Measurements from ENCODE around the gene HOXD12.

HOXD12 gene

DNA sequence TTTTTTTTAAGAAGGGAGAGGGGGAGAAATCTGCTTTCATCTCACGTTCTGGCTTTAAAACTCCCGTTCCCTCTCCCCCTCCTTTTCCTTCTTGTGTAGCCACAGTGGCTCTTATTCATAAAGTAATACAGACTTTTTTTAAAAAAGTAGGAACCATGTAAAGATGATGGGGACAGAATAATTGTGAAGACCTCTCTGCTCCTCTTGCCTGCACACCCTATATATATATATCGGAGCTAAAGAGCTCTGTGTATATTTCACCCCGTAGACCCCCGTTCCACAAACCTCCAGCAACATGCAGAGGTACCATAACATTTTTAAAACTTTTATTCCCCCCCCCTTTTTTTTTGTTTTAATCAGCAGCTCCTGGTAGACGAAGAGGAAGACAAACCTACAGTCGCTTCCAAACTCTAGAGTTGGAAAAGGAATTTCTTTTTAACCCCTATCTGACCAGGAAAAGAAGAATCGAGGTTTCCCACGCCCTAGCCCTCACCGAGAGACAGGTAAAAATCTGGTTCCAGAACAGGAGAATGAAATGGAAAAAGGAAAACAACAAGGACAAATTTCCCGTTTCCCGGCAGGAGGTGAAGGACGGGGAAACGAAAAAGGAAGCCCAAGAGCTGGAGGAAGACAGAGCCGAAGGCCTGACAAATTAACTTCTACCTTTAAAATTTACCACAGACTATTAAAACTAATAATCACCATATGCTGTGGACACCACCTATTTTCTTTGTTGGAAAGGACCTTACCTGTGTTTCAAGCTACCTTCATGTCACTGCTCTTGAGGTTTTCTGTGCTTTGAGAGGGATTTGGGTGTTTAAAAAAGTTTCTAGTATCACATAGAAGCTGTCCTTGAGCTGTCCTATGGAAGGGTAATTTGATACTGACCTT lies 31.6 kb downstream of the HOXD12 start:
- DNase-seq (ENCODE audit: low read depth) = no peak

DNA sequence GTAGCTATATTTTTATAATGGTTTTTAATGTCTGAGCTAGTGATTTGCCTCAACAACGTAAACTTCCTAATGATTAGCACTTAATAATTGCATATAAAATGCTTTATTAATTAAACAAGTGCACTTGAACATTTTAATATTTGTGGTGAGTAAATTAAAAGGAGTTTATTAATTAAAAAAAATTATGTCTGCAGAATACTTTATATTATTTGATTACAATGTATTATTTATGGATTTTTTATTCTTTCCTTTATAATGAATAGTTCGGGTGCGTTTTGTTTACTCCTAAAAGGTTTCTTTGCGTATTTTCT lies 32.2 kb downstream of the HOXD12 start:
- no peak for DNase-seq (ENCODE audit: low read depth)

DNA sequence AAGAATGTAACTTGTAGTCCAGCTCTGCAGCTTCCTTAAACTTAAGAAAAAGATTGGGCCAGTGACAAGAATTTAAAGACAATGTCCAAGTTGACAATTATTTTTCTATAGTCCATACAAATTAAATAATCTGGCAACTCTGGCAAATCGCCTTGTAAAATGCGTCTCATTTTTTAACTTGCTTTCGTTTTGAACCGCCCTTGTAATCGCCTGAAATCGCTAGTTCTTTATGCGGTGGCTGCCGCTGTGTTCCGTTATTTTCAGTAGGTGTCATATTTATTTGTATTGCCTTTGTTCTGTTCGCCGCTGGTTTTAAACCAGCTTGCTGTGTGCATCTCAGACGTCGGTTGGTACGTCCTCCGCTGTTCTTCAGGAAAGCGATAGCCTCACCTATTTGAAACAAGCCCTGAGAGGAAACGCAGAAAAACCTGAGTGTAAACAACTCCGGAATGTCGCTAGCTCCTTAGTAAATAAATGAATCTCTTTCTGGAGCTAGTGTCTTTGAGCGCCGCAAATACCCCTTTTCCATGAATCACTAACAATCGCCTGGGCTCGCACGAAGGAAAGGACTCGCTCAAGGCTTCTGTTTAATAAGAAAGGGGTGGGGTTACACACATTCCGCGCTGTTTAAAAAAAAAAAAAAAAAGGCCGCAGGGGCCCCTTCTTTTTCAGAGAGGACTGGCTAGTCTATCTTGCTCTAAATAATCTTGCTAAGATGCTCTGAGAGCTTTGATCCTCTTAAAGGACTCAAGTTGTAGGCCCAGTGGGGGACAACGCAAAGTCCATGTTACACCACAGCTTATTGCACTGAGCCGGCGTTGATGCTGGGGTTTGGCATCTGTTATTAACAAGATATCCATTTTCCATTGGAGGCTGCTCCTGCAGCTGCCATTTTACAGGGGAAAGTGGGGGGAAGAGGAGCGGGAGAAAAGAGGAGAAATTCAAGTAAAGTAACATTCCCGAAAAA lies 32.9 kb downstream of the HOXD12 start:
- no peak for DNase-seq (ENCODE audit: low read depth)

DNA sequence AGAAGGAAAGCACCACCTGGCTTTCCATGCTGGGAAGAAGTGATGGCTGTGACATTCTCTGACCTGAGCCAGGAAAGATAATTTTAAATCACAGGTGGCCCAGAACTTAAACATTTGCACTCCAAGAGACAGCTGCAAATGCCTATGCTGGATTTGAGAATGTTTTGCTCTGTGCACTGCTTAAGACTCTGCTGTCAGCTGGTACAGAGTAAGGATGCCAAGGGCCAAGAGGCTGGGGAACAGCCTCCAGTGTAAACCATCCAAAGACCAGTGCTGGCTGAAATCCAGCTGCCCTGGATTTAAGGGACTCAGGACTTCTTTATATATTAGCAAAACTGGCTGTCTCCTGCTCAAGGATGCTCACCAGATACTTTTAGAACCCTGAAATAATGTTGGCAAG lies 33.8 kb downstream of the HOXD12 start:
- no peak for DNase-seq (ENCODE audit: low read depth)

DNA sequence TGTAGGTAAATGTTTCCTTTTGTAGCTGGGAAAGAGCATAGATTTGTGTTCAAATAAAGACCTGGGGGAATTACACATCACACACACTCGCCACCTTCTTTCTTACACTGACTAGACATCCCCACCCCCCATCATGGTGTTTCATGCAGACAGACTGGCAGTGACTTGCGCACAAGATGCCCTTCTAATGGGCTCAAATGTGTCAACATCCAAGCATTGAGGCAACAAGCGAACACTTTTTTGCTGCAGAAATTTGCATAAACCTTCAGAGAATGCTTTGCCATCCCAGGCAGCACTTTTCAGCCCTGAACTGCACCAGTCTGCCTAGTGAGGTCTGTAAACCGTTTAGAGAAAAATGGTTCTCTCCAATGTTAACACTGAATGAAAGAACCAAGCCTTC lies 34.4 kb downstream of the HOXD12 start:
- DNase-seq (ENCODE audit: low read depth) = no peak

DNA sequence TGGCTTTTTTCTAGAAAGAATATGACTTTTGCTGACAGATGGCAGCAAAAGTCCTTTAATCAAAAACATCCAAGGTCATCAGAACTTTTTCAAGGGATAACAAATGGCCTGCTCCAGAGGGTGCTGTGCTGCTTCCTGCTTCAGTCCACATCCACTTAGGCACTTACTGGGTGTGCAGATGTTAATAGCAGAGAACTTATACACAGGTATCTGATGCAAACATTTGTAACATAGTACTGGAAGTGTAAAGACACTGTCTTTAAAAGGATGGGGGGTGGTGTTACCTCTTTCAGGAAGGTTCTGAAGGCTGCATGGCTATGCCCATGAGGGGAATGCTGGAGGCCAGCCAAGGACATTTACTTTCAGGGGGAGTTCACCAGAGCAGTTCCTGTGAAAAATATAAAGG lies 35.4 kb downstream of the HOXD12 start:
- DNase-seq (ENCODE audit: low read depth) = no peak

DNA sequence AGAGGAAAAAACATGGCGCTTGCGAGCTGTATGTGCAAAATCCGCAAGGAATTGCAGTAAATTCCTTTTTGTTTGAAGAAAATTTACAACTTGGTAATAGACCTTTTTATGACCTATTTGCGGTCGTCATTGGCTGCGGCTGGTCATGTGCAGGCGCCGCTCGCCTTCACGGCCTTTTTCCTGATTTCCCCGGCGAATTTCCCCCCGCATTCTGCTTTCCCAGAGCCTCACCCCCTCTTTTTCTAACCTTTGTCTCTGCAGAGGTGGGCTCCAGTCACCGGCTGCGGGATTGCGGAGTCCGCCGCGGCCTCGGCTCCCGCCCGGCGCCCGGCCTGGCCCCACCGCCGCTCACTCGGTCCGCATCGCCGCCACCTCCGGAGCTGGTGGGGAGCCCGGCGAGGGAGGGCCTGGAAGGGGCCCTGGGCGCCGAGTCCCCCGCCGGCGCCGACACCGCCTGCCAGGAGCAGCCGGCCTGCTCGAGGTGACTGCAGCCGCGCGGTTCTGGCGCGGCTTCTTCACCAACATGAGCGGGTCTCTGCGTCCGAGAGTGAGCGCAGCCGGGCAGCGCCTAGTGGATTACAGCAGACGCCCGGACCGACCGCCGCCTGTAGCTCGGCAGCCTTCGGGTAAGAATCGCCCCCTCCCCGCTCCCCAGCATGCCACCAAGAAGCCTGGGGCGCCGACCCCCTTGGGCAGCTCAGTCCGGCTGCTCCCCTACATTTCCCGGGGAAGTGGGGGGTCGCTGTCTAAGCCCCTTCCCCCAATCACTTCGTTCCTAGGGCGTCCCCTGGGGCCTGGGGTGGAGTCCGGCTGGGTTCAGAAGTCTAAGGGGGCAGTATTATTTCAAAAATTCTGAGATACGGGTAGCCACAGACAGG lies 37.0 kb downstream of the HOXD12 start:
- DNase-seq (ENCODE audit: low read depth) = no peak

DNA sequence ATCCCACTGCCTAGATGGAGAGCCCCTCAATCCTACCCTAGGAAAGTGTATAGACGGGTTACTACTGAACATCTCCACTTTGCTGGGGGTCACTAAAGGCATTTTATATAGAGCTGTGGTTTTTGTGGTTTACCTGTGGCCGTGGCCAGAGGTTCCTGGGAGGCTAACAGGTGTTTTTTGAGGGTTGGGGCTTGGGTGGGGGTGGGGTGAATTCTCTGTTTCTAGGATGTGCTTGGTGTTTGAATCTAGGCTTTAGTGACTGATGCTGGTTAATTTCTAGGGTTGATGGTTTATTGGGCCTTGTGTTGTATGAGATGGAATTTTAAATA lies 37.6 kb downstream of the HOXD12 start:
- DNase-seq (ENCODE audit: low read depth) = no peak

DNA sequence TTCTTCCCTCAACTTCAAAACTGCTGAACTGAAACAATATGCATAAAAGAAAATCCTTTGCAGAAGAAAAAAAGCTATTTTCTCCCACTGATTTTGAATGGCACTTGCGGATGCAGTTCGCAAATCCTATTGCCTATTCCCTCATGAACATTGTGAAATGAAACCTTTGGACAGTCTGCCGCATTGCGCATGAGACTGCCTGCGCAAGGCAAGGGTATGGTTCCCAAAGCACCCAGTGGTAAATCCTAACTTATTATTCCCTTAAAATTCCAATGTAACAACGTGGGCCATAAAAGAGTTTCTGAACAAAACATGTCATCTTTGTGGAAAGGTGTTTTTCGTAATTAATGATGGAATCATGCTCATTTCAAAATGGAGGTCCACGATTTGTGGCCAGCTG lies 38.3 kb downstream of the HOXD12 start:
- no peak for DNase-seq (ENCODE audit: low read depth)

DNA sequence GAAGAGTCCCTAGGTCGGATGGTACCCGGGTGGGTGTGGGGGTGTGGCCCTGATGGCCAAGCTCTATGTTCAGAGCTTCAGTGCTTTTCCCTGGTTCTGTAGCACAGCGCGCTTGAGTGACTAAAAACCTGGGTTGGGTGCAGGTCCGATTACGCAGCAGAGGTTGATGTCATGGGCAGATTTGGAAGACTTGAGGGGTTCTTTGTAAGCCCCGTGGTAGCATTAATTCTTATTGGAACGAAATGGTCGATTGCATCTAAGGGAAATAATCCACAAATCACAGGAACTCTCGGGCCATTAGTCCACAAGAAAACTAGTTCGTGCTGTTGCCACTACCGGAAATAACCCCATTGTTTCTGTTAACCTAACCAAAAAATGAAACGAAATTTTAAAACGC lies 38.9 kb downstream of the HOXD12 start:
- no peak for DNase-seq (ENCODE audit: low read depth)

DNA sequence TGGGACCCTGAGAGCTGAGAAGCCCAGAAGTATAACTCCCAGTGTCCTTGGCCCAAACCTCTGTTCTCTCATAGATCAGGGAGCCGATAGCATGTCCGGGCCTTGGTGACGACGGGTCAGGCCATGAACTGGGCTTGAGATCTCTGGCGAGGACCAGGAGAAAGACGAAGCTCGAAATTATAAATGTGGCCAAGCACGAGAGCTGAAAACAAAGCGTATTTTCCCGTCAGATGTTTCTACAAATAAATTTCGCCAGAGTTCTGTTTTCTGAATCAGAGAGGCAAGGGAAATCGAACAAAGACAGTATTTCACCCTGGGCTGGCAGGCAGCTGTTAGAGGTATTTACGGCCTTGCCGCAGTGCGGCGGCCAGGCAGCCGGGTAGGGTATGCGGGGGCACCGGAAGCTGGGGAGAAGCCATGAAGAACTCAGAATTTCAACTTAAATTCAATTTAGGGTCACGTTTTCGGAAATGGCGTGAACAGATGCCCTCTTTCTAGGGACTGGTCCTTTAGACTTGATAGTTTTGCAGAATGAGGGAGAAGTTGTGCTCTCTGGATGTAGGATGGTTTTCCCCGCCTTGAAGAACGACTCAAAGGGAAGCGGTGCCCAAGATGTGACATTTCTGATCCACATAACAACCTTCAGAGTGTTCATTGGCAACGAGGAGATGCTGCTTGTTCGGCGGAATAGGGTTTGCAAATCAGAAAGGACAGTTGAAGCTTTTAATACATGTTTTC lies 39.5 kb downstream of the HOXD12 start:
- DNase-seq (ENCODE audit: low read depth) = no peak

DNA sequence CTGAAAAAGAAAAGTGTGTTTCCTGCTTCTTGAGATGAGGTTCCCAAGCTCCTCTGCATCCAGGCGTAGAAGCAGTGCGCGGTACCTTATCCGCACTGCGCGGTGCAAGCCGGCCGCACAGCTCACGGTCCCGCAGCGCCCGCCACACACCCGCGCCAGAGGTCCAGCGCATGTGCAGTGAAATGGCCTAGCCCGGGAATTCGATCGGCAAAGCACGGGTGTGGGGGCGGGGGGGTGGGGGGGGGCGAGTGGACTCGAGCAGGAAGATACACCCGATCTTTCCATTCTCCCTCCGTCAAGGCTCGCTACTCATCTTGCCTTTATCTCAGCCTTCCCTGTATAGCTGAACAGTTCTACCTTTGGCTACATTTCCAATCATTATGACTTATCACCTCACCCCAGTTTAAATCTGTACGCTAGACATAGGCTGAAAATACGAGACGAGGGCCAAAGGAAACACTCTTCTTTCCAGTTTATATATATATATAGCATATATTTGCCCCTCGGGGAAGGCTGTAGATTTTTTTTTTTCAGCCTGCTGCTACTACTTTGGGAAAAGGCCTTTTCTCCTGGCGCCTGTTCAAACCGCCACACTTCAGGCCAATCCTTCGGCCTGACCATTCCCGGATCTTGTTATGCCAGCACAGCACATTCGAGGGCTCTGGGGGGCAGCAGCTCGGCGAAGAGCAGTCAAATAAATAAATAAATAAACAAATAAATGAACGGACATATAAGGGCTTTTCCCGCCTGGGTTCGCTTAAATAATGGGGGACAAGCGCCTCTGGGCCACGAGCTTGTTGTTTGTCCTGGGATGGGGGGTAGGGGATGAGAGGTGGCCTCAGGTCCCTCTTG lies 40.3 kb downstream of the HOXD12 start:
- no peak for DNase-seq (ENCODE audit: low read depth)

DNA sequence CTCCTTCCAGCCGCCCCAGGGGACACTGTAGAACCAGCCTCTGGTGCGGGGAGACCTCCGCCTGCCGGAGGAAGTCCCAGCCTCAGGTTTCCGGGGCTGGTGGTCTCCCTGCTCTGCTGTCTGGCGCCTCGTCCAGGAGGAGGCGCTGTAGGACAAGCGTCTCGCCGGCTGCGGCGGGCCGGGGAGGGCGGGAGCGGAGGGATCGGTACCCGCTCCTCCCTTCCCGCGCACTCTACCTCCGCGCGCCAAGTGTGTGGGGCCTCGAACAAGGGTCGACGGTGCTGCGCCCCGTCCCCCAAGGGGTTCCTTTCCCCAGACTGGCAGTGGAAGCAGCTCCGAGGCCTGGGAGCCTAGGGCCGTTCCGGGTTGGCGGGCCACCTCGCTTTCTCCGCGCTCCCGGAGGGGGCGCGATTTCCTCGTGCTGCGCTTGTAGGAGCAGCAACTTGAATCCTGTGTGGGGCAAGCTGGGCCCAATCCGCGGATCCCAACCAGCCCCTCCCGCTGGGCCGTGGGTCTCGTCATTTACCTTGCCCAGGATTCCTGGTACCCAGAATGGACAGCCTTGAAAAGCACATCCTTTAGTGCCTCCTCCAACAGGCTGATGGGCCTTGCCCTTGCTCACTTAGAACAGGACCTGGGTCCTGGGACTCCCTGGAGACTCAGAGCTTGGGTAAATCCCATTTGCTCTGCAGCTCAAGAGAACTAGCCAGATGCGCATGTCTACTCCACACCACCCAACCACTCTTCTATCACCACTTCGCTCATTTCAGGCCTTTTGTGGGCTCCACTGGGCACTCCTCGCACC lies 41.1 kb downstream of the HOXD12 start:
- no peak for DNase-seq (ENCODE audit: low read depth)

DNA sequence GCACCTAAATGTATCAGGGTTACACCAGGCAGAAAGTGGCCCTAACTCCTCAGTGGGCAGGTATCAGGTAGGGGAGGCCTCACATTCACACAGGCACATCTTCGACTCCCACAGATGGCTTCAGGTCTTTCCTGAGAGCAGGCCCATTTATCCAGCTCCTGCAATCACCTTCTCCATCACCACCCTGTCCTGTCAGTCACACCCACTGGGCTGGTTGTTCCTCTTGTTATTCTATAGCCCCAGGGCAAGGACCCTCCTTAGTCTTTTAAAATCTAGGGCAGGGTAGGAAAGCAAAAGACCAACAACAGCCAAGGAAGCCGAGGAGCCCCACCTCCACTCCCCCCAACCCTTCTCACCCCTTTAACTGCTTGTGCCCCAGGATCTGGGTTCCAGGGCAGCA lies 42.7 kb downstream of the HOXD12 start:
- DNase-seq (ENCODE audit: low read depth) = no peak

DNA sequence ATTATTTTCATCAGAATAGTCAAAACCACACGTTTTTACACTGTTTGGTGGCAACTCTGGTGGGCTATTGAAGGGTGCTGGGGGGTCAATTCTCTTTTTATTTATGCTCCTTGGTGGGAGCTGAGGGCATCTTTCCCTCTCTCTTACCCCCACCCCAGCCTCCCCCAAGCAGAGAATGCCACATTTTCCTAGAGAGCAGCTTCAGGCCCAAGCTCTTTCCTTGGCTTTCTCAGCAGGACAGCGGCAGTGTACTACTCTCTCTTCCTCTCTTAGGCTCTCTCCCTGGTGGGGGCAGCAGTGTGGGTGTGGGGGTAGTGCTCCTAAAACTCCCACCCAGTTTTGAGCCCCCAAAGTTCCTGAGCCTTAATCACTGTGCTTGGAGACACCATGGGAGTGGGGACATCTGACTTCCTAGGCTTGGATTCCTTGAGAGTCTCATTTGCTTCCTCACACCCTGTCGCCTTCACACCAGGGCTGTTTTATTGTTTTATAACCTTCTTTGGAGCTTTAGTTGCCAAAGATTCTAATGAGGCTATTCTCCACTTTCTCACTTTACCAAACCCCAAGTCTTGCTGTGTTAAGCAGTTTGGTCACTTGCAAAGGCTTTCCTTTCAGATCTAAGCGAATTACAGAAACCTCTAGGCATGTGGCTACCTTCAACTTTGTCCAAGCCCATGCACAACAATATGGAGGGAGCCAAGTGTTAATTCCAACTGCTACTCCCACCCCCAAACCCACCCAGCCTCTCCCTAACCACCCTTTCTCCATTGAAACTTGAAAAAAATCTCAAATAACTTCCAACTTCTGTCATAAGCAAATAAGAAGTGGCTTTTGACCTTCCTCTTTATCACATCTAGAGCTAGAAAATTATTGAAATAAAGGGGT lies 45.7 kb downstream of the HOXD12 start:
- DNase-seq (ENCODE audit: low read depth) = no peak

DNA sequence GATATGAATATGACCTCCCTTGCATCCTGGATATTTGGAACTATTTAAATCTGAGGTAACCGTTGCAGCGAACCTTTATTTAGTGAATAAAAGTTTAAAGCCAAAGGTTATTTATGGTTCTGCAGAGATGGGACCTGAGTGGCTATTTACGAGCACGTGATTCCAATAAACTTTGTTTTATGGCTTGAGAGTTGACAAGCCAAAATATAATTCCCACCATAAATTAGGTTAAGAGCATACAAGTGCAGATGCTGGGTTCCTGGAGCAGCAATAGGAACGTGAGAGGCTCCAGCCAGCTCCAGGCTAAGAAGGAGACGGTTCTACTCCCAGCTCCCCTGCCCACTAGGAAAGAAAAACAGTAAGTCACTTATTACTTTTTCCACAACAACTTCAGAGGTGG lies 46.5 kb downstream of the HOXD12 start:
- DNase-seq (ENCODE audit: low read depth) = no peak

DNA sequence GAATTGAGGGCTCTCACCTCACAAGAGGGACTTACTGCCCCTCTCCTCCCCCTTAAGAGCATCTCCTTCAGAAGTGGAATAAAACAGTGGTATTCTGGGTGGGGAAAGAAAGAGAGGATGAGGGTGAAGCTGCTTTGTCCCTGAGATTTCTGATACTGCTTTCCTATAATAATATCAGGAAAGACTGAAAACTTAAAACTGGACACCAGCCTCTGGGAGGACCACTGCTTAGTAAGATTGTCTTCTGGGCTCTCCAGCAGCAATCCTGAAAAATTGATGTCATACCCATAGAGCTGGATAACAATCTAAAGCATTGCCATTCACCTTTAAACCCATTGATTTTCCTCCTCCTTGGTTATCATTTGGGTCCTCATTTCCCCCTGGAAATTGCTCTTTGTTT lies 47.0 kb downstream of the HOXD12 start:
- no peak for DNase-seq (ENCODE audit: low read depth)

DNA sequence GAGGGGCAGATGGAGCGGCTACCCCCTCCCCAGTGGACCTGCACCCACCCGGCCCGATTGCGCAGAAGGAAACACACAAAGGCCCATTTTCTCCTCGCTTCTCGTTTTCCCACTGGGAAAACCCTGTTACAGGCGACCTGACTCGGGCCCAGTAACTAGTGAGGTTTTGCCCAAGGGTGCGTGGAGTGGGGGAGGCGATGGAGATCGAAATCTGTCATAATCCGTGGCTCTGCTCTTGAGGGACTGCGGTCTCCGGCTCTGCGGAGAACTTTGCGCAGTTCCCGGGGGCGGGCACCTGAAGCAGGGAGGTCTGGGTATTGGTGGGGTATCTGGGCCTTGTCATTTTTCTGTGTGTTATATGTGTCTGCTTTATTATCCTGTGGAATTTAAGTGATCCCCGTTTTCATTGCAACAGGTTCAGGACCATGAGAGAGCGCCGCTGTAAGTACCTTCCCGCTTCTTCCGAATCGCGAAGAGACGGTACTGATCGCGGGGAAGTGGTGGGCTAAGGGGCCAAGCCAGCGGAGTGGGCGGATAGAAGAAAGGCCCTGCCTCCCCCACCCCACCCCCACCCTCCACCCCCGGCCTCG lies 47.7 kb downstream of the HOXD12 start:
- DNase-seq (ENCODE audit: low read depth) = no peak

Measured in activated T-helper 1 cell treated with Interleukin-2 at 50 U/mL for 16 hours (primary cell).